Neural progenitor cell (in vitro differentiated cells): ENCODE measurements around the gene BPIFB4.

Experiments
- EZH2 ChIP-seq: fragments of 200-600 bp; sonication (generic); IDR thresholded peaks from 2 replicates; pipeline ENCODE4 v1.6.1; 2017; ENCODE audit warnings: antibody characterized with exemption, mild to moderate bottlenecking, moderate library complexity
- EZH2phosphoT487 ChIP-seq: fragments of 200-600 bp; sonication (generic); IDR thresholded peaks from 2 replicates; pipeline ENCODE4 v1.6.1; 2017; ENCODE audit warnings: antibody characterized with exemption
- TF ChIP-seq, protein P1 (sequence below): fragments of 200-600 bp; sonication (generic); IDR thresholded peaks from 2 replicates; pipeline ENCODE4 v1.5.1; 2017; ENCODE audit warnings: antibody characterized with exemption, mild to moderate bottlenecking

DNA sequence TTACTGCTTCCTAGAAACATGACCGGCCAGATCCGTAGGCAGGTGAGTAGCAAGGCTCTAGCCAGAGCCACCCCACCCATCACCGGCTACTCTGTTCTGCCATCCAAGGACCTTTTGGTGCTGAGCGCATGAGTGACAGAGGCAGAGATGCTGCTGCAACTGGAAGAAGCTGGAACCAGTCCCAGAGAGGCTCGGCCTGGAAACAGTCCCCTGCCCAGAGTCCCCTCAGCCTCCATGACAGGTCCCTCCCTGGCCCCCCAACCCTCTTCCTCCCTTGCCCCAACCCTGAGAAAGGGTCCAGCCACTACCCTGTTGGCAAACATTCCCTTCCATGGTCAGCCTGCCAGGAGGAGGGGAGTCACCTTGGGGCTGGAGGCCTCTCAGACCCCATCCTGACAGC is 31.9 kb downstream of the BPIFB4 start:
- TF ChIP-seq EZH2 (no peak), EZH2phosphoT487 (no peak)
- TF ChIP-seq, protein P1, sequence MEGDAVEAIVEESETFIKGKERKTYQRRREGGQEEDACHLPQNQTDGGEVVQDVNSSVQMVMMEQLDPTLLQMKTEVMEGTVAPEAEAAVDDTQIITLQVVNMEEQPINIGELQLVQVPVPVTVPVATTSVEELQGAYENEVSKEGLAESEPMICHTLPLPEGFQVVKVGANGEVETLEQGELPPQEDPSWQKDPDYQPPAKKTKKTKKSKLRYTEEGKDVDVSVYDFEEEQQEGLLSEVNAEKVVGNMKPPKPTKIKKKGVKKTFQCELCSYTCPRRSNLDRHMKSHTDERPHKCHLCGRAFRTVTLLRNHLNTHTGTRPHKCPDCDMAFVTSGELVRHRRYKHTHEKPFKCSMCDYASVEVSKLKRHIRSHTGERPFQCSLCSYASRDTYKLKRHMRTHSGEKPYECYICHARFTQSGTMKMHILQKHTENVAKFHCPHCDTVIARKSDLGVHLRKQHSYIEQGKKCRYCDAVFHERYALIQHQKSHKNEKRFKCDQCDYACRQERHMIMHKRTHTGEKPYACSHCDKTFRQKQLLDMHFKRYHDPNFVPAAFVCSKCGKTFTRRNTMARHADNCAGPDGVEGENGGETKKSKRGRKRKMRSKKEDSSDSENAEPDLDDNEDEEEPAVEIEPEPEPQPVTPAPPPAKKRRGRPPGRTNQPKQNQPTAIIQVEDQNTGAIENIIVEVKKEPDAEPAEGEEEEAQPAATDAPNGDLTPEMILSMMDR: no peak
